Activated CD8-positive, alpha-beta memory T cell treated with anti-CD3 and anti-CD28 coated beads, Interleukin-2, amount 10 ng/mL, durations not matched to agents 7 days and 5 days (primary cell): ENCODE data around the gene BCL11B. TPM values are rescaled to one million over a fixed set of nuclear protein-coding genes. Genes with fewer than 3 reads are reported as not detected.

Experiments
- ATAC-seq: fragments of 150-1000 bp; cut with Tn5 transposase; one replicate; pipeline ENCODE4 v1.10.0; 2021; ENCODE audit warnings: moderate library complexity
- CTCF ChIA-PET: fragments of 350-600 bp; sonication (Branson Sonifier 250); formaldehyde crosslinking; loops from one replicate; lab custom pipeline; 2021; ENCODE audit warnings: antibody characterized with exemption; lab: Charles Lee
- DNase-seq: peaks from one replicate; pipeline ENCODE4 v3.0.0-alpha.2; 2020
- H3K27ac Mint-ChIP-seq: one replicate; pipeline ENCODE4 v1.8.0; 2021; ENCODE audit warnings: mild to moderate bottlenecking, mixed read lengths
- H3K27me3 Mint-ChIP-seq: one replicate; pipeline ENCODE4 v1.8.0; 2021; ENCODE audit warnings: mixed read lengths
- H3K36me3 Mint-ChIP-seq: one replicate; pipeline ENCODE4 v1.8.0; 2021; ENCODE audit warnings: mild to moderate bottlenecking, mixed read lengths
- H3K4me1 Mint-ChIP-seq: one replicate; pipeline ENCODE4 v1.8.0; 2021; ENCODE audit warnings: mixed read lengths
- H3K4me3 Mint-ChIP-seq: one replicate; pipeline ENCODE4 v1.8.0; 2021; ENCODE audit warnings: mild to moderate bottlenecking, moderate library complexity, mixed read lengths
- H3K9me3 Mint-ChIP-seq: one replicate; pipeline ENCODE4 v1.8.0; 2022; ENCODE audit warnings: low read depth, mixed read lengths
- total RNA-seq, 2 experiments: library from RNA; stranded (reverse); gene quantifications; one replicate each; pipeline ENCODE4 v1.2.3, GENCODE V29; 2021

The BCL11B gene
- total RNA-seq, 2 experiments from 2014 or later: 53.0 to 66.2 TPM

- Mint-ChIP-seq H3K27ac (peak overlapping the region; percentile 67), H3K9me3 (no peaks in the 10 kb centered on the region), H3K4me3 (no peak overlapping the region), H3K36me3 (peaks cover 52% of the 10 kb centered on the region), H3K27me3 (no peaks in the 10 kb centered on the region), H3K4me1 (peaks cover 50% of the 10 kb centered on the region)
- ATAC-seq (no peak), DNase-seq (peak; percentile 16)
- CTCF ChIA-PET: interaction anchor here (2.6 kb wide), 1 partner anchor 10 kb away, joined by 11 read pairs; no protein-coding TSS in a partner anchor
Measured at GRCh38 chr14:99177886-99178835, 93.8 kb downstream of the BCL11B start.

GRCh38 chr14:99177046-99177655, 94.8 kb downstream of the BCL11B start:
- H3K36me3 Mint-ChIP-seq: peaks cover 52% of the 10 kb centered on the region
- CTCF ChIA-PET: interaction anchor here (2.6 kb wide), 1 partner anchor 11 kb away, joined by 11 read pairs; no protein-coding TSS in a partner anchor
- no peak overlapping the region for H3K4me3 Mint-ChIP-seq
- H3K27me3 Mint-ChIP-seq: no peaks in the 10 kb centered on the region
- DNase-seq: peak; percentile 34
- H3K27ac Mint-ChIP-seq: peak overlapping the region; percentile 34
- peaks cover 40% of the 10 kb centered on the region for H3K4me1 Mint-ChIP-seq
- no peak for ATAC-seq
- H3K9me3 Mint-ChIP-seq: no peaks in the 10 kb centered on the region

GRCh38 chr14:99176156-99176945, 95.6 kb downstream of the BCL11B start:
- peaks cover 58% of the 10 kb centered on the region for H3K36me3 Mint-ChIP-seq
- no peaks in the 10 kb centered on the region for H3K27me3 Mint-ChIP-seq
- no peaks in the 10 kb centered on the region for H3K9me3 Mint-ChIP-seq
- DNase-seq: peak; percentile 37
- no peak for ATAC-seq
- CTCF ChIA-PET: no interaction called here
- H3K27ac Mint-ChIP-seq: no peak overlapping the region
- no peak overlapping the region for H3K4me3 Mint-ChIP-seq
- peaks cover 33% of the 10 kb centered on the region for H3K4me1 Mint-ChIP-seq

GRCh38 chr14:99175331-99176155, 96.5 kb downstream of the BCL11B start:
- Mint-ChIP-seq H3K9me3 (no peaks in the 10 kb centered on the region), H3K27ac (no peak overlapping the region), H3K36me3 (peaks cover 64% of the 10 kb centered on the region), H3K4me3 (no peak overlapping the region), H3K4me1 (peaks cover 25% of the 10 kb centered on the region), H3K27me3 (no peaks in the 10 kb centered on the region)
- CTCF ChIA-PET: no interaction called here
- no peak for ATAC-seq
- DNase-seq: peak; percentile 33

- H3K27ac Mint-ChIP-seq: no peak overlapping the region
- H3K4me1 Mint-ChIP-seq: peaks cover 19% of the 10 kb centered on the region
- CTCF ChIA-PET: no interaction called here
- DNase-seq (peak; percentile 29), ATAC-seq (no peak)
- H3K36me3 Mint-ChIP-seq: peaks cover 64% of the 10 kb centered on the region
- no peak overlapping the region for H3K4me3 Mint-ChIP-seq
- no peaks in the 10 kb centered on the region for H3K9me3 Mint-ChIP-seq
- H3K27me3 Mint-ChIP-seq: no peaks in the 10 kb centered on the region
Measured at GRCh38 chr14:99174770-99175319, 97.2 kb downstream of the BCL11B start.

- Mint-ChIP-seq H3K4me3 (no peak overlapping the region), H3K27me3 (no peaks in the 10 kb centered on the region), H3K36me3 (peaks cover 59% of the 10 kb centered on the region), H3K4me1 (peaks cover 14% of the 10 kb centered on the region), H3K27ac (no peak overlapping the region), H3K9me3 (no peaks in the 10 kb centered on the region)
- ATAC-seq (no peak), DNase-seq (peak; percentile 39)
- CTCF ChIA-PET: no interaction called here
Measured at GRCh38 chr14:99174081-99174769, 97.8 kb downstream of the BCL11B start.

- Mint-ChIP-seq H3K4me1 (peaks cover 10% of the 10 kb centered on the region), H3K9me3 (no peaks in the 10 kb centered on the region), H3K27me3 (no peaks in the 10 kb centered on the region), H3K4me3 (no peak overlapping the region), H3K36me3 (peaks cover 56% of the 10 kb centered on the region), H3K27ac (no peak overlapping the region)
- CTCF ChIA-PET: no interaction called here
- no peak for ATAC-seq
- DNase-seq: no peak
Measured at GRCh38 chr14:99173506-99173905, 98.5 kb downstream of the BCL11B start.

- Mint-ChIP-seq H3K9me3 (no peaks in the 10 kb centered on the region), H3K36me3 (peaks cover 56% of the 10 kb centered on the region), H3K27ac (no peak overlapping the region), H3K27me3 (no peaks in the 10 kb centered on the region), H3K4me1 (peaks cover 8% of the 10 kb centered on the region), H3K4me3 (no peak overlapping the region)
- ATAC-seq: no peak
- peak; percentile 23 for DNase-seq
- CTCF ChIA-PET: no interaction called here
Measured at GRCh38 chr14:99173086-99173485, 98.9 kb downstream of the BCL11B start.

- Mint-ChIP-seq H3K4me1 (peaks cover 4% of the 10 kb centered on the region), H3K9me3 (no peaks in the 10 kb centered on the region), H3K36me3 (peaks cover 44% of the 10 kb centered on the region), H3K27ac (no peak overlapping the region), H3K27me3 (no peaks in the 10 kb centered on the region), H3K4me3 (no peak overlapping the region)
- ATAC-seq (no peak), DNase-seq (no peak)
- CTCF ChIA-PET: no interaction called here
Measured at GRCh38 chr14:99171396-99171795, 100.6 kb downstream of the BCL11B start.

GRCh38 chr14:99169776-99170356, 102.1 kb downstream of the BCL11B start:
- Mint-ChIP-seq H3K36me3 (peaks cover 34% of the 10 kb centered on the region), H3K27ac (no peak overlapping the region), H3K9me3 (no peaks in the 10 kb centered on the region), H3K27me3 (no peaks in the 10 kb centered on the region), H3K4me1 (peaks cover 4% of the 10 kb centered on the region), H3K4me3 (no peak overlapping the region)
- ATAC-seq (no peak), DNase-seq (peak; percentile 25)
- CTCF ChIA-PET: no interaction called here

GRCh38 chr14:99168330-99168729, 103.7 kb downstream of the BCL11B start:
- Mint-ChIP-seq H3K27me3 (no peaks in the 10 kb centered on the region), H3K36me3 (peaks cover 29% of the 10 kb centered on the region), H3K4me3 (no peak overlapping the region), H3K4me1 (peaks cover 5% of the 10 kb centered on the region), H3K27ac (no peak overlapping the region), H3K9me3 (peaks cover 3% of the 10 kb centered on the region)
- ATAC-seq: no peak
- CTCF ChIA-PET: no interaction called here
- peak; percentile 31 for DNase-seq

GRCh38 chr14:99166506-99166905, 105.5 kb downstream of the BCL11B start:
- Mint-ChIP-seq H3K4me3 (no peak overlapping the region), H3K9me3 (peaks cover 7% of the 10 kb centered on the region), H3K36me3 (peaks cover 17% of the 10 kb centered on the region), H3K4me1 (peaks cover 5% of the 10 kb centered on the region), H3K27ac (no peak overlapping the region), H3K27me3 (no peaks in the 10 kb centered on the region)
- CTCF ChIA-PET: no interaction called here
- DNase-seq (peak; percentile 22), ATAC-seq (no peak)
